ENCODE results near the gene RAI1.
"Not testable (repeated sequence)": the region's sequence is repeated elsewhere in the genome, so short reads cannot be mapped to it uniquely, and the experiment has no call there.

Gene RAI1

GRCh38 chr17:17798573-17799255, 117.5 kb downstream of the RAI1 start:
- no peak overlapping the region for H3K27ac ChIP-seq (ENCODE audit: low read depth, low read length)
- no peak overlapping the region for H3K9ac ChIP-seq (ENCODE audit: low read length in 5 of 5)
- H3K4me1 ChIP-seq (ENCODE audit: control insufficient read depth in 5 of 5, insufficient read depth in 5 of 5, low read length in 5 of 5), result peaks cover 0 to 17% (median 9%) of the 10 kb centered on the region in 5 donors
- no peak overlapping the region for H3K4me3 ChIP-seq (ENCODE audit: low read depth in 1 of 5, low read length in 5 of 5)
- H3K9me3 ChIP-seq (ENCODE audit: control insufficient read depth in 5 of 5, low read length in 5 of 5), result no peaks in the 10 kb centered on the region
- no peaks in the 10 kb centered on the region for H3K27me3 ChIP-seq (ENCODE audit: control insufficient read depth in 5 of 5, insufficient read depth in 4 of 5, low read length in 5 of 5)
- peaks cover 0 to 67% (median 35%) of the 10 kb centered on the region in 5 donors for H3K36me3 ChIP-seq (ENCODE audit: control insufficient read depth in 5 of 5, insufficient read depth in 5 of 5, low read length in 5 of 5)

DNA sequence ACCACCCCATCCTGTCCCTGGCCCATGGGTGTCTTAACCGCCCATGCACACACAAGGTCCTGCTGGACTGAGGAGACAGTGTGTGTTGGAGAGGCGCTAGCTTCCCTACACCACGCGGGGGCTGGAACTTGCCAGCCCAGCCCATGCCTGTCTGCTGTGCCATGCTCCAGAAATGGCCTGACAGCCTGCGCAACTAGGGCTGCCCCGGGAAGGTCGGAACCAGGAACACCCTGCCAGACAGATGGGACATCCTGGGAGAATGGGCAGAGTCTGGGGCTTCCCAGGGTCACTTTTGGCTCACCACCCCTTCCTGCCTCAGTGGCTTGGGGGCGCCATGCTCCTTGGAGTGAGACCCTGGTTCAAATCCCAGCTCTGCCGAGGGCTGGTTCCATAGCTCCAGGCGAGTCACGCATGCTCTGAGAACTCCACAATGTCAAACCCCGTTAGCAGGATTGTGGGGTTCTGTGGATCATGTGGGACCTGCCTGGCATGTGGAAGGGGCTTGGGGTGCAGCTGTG, 119.3 kb downstream of the RAI1 start:
- no peaks in the 10 kb centered on the region for H3K9me3 ChIP-seq (ENCODE audit: control insufficient read depth in 5 of 5, low read length in 5 of 5)
- H3K27ac ChIP-seq (ENCODE audit: low read depth, low read length), result no peak overlapping the region
- H3K4me3 ChIP-seq (ENCODE audit: low read depth in 1 of 5, low read length in 5 of 5), result no peak overlapping the region
- peaks cover 0 to 63% (median 29%) of the 10 kb centered on the region in 5 donors for H3K36me3 ChIP-seq (ENCODE audit: control insufficient read depth in 5 of 5, insufficient read depth in 5 of 5, low read length in 5 of 5)
- H3K9ac ChIP-seq (ENCODE audit: low read length in 5 of 5), result no peak overlapping the region
- no peaks in the 10 kb centered on the region for H3K27me3 ChIP-seq (ENCODE audit: control insufficient read depth in 5 of 5, insufficient read depth in 4 of 5, low read length in 5 of 5)
- H3K4me1 ChIP-seq (ENCODE audit: control insufficient read depth in 5 of 5, insufficient read depth in 5 of 5, low read length in 5 of 5), result peaks cover 0 to 17% (median 9%) of the 10 kb centered on the region in 5 donors

DNA sequence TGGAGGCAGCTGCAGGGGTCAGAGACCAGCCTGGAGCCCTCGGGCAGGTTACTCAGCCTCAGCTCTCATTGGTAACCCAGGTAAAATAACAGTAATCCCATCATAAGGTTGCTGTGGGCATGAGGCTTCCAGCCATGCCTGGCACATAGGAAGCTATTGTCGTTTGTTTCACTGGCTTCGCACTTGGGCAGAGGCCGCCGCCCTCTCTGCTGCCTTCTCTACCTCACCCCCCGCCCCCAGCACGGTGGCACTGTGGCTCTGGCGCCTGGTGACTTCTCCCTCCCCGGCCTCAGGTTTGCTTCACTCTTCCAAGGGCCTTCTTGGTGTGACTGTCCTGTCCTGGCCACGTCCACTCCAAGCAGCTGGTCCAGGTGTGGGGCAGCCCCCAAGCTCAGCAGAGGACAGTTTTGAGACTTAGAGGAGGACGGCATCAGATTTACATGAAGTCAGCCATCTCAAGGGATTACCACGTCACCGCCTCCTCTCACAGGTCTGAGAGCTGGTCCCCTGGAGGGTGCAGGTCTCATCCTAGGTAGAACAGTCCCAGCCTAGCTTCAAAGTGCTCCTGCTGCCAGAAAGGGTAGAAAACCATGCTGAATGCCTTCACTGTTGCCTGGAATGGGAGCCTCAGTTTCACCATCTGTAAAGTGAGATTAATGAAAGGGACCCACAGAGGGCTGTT, 120.7 kb downstream of the RAI1 start:
- Histone ChIP-seq H3K9me3 (ENCODE audit: control insufficient read depth in 5 of 5, low read length in 5 of 5) (no peaks in the 10 kb centered on the region), H3K4me1 (ENCODE audit: control insufficient read depth in 5 of 5, insufficient read depth in 5 of 5, low read length in 5 of 5) (peaks cover 0 to 10% (median 4%) of the 10 kb centered on the region in 5 donors), H3K36me3 (ENCODE audit: control insufficient read depth in 5 of 5, insufficient read depth in 5 of 5, low read length in 5 of 5) (peaks cover 0 to 53% (median 23%) of the 10 kb centered on the region in 5 donors), H3K9ac (ENCODE audit: low read length in 5 of 5) (no peak overlapping the region), H3K4me3 (ENCODE audit: low read depth in 1 of 5, low read length in 5 of 5) (no peak overlapping the region), H3K27me3 (ENCODE audit: control insufficient read depth in 5 of 5, insufficient read depth in 4 of 5, low read length in 5 of 5) (no peaks in the 10 kb centered on the region), H3K27ac (ENCODE audit: low read depth, low read length) (no peak overlapping the region)

GRCh38 chr17:17804007-17804406, 122.7 kb downstream of the RAI1 start:
- Histone ChIP-seq H3K27ac (ENCODE audit: low read depth, low read length) (no peak overlapping the region), H3K4me3 (ENCODE audit: low read depth in 1 of 5, low read length in 5 of 5) (no peak overlapping the region), H3K4me1 (ENCODE audit: control insufficient read depth in 5 of 5, insufficient read depth in 5 of 5, low read length in 5 of 5) (peaks cover 0 to 2% (median 0%) of the 10 kb centered on the region in 5 donors), H3K36me3 (ENCODE audit: control insufficient read depth in 5 of 5, insufficient read depth in 5 of 5, low read length in 5 of 5) (peaks cover 0 to 34% (median 23%) of the 10 kb centered on the region in 5 donors), H3K27me3 (ENCODE audit: control insufficient read depth in 5 of 5, insufficient read depth in 4 of 5, low read length in 5 of 5) (no peaks in the 10 kb centered on the region), H3K9me3 (ENCODE audit: control insufficient read depth in 5 of 5, low read length in 5 of 5) (no peaks in the 10 kb centered on the region), H3K9ac (ENCODE audit: low read length in 5 of 5) (no peak overlapping the region)

DNA sequence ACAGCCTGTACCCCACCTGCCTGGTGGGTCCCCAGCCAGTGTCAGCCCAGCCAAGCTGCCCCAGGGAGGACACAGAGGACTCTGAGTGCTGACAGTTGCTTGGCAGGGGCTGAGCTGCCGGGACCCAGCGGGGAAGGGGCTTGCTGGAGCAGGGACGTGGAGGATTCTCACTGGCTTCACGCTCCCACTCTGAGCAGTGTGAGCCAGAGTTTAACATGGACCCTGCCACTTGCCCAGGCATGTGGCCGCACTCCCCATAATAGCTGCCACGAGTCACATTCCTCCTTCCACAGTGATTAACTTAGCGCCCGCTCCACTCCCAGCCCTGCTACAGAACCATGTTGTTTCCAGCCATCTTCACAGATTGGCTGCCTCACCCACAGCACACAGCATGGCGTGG, 124.3 kb downstream of the RAI1 start:
- Histone ChIP-seq H3K9ac (ENCODE audit: low read length in 5 of 5) (no peak overlapping the region), H3K9me3 (ENCODE audit: control insufficient read depth in 5 of 5, low read length in 5 of 5) (no peaks in the 10 kb centered on the region), H3K4me1 (ENCODE audit: control insufficient read depth in 5 of 5, insufficient read depth in 5 of 5, low read length in 5 of 5) (peaks cover 0 to 16% (median 11%) of the 10 kb centered on the region in 5 donors), H3K27me3 (ENCODE audit: control insufficient read depth in 5 of 5, insufficient read depth in 4 of 5, low read length in 5 of 5) (no peaks in the 10 kb centered on the region), H3K27ac (ENCODE audit: low read depth, low read length) (no peak overlapping the region), H3K4me3 (ENCODE audit: low read depth in 1 of 5, low read length in 5 of 5) (no peak overlapping the region), H3K36me3 (ENCODE audit: control insufficient read depth in 5 of 5, insufficient read depth in 5 of 5, low read length in 5 of 5) (peaks cover 0 to 28% (median 22%) of the 10 kb centered on the region in 5 donors)

GRCh38 chr17:17806035-17806434, 124.8 kb downstream of the RAI1 start:
- Histone ChIP-seq H3K27ac (ENCODE audit: low read depth, low read length) (no peak overlapping the region), H3K27me3 (ENCODE audit: control insufficient read depth in 5 of 5, insufficient read depth in 4 of 5, low read length in 5 of 5) (no peaks in the 10 kb centered on the region), H3K4me1 (ENCODE audit: control insufficient read depth in 5 of 5, insufficient read depth in 5 of 5, low read length in 5 of 5) (peaks cover 0 to 21% (median 15%) of the 10 kb centered on the region in 5 donors), H3K4me3 (ENCODE audit: low read depth in 1 of 5, low read length in 5 of 5) (no peak overlapping the region), H3K36me3 (ENCODE audit: control insufficient read depth in 5 of 5, insufficient read depth in 5 of 5, low read length in 5 of 5) (peaks cover 0 to 28% (median 25%) of the 10 kb centered on the region in 5 donors), H3K9ac (ENCODE audit: low read length in 5 of 5) (no peak overlapping the region), H3K9me3 (ENCODE audit: control insufficient read depth in 5 of 5, low read length in 5 of 5) (no peaks in the 10 kb centered on the region)

GRCh38 chr17:17806611-17807274, 125.5 kb downstream of the RAI1 start:
- Histone ChIP-seq H3K9ac (ENCODE audit: low read length in 5 of 5) (no peak overlapping the region), H3K4me3 (ENCODE audit: low read depth in 1 of 5, low read length in 5 of 5) (no peak overlapping the region), H3K4me1 (ENCODE audit: control insufficient read depth in 5 of 5, insufficient read depth in 5 of 5, low read length in 5 of 5) (peaks cover 0 to 25% (median 15%) of the 10 kb centered on the region in 5 donors), H3K36me3 (ENCODE audit: control insufficient read depth in 5 of 5, insufficient read depth in 5 of 5, low read length in 5 of 5) (peaks cover 0 to 27% (median 23%) of the 10 kb centered on the region in 5 donors), H3K27ac (ENCODE audit: low read depth, low read length) (no peak overlapping the region), H3K27me3 (ENCODE audit: control insufficient read depth in 5 of 5, insufficient read depth in 4 of 5, low read length in 5 of 5) (no peaks in the 10 kb centered on the region), H3K9me3 (ENCODE audit: control insufficient read depth in 5 of 5, low read length in 5 of 5) (no peaks in the 10 kb centered on the region)

- Histone ChIP-seq H3K4me3 (ENCODE audit: low read depth in 1 of 5, low read length in 5 of 5) (no peak overlapping the region), H3K4me1 (ENCODE audit: control insufficient read depth in 5 of 5, insufficient read depth in 5 of 5, low read length in 5 of 5) (peaks cover 0 to 32% (median 18%) of the 10 kb centered on the region in 5 donors), H3K9ac (ENCODE audit: low read length in 5 of 5) (no peak overlapping the region), H3K36me3 (ENCODE audit: control insufficient read depth in 5 of 5, insufficient read depth in 5 of 5, low read length in 5 of 5) (peaks cover 0 to 27% (median 25%) of the 10 kb centered on the region in 5 donors), H3K27me3 (ENCODE audit: control insufficient read depth in 5 of 5, insufficient read depth in 4 of 5, low read length in 5 of 5) (no peaks in the 10 kb centered on the region), H3K27ac (ENCODE audit: low read depth, low read length) (no peak overlapping the region), H3K9me3 (ENCODE audit: control insufficient read depth in 5 of 5, low read length in 5 of 5) (no peaks in the 10 kb centered on the region)
These were observed 126.2 kb downstream of the RAI1 start for GRCh38 chr17:17807440-17807839.

- Histone ChIP-seq H3K36me3 (ENCODE audit: control insufficient read depth in 5 of 5, insufficient read depth in 5 of 5, low read length in 5 of 5) (peaks cover 0 to 35% (median 30%) of the 10 kb centered on the region in 5 donors), H3K4me1 (ENCODE audit: control insufficient read depth in 5 of 5, insufficient read depth in 5 of 5, low read length in 5 of 5) (peaks cover 0 to 34% (median 20%) of the 10 kb centered on the region in 5 donors)
- H3K27ac ChIP-seq (ENCODE audit: low read depth, low read length); H3K9ac ChIP-seq (ENCODE audit: low read length in 5 of 5); H3K9me3 ChIP-seq (ENCODE audit: control insufficient read depth in 5 of 5, low read length in 5 of 5); H3K4me3 ChIP-seq (ENCODE audit: low read depth in 1 of 5, low read length in 5 of 5); H3K27me3 ChIP-seq (ENCODE audit: control insufficient read depth in 5 of 5, insufficient read depth in 4 of 5, low read length in 5 of 5): not testable (repeated sequence)
These were observed 126.9 kb downstream of the RAI1 start for GRCh38 chr17:17808200-17808599.

Data from subcutaneous abdominal adipose tissue (tissue), 5 donors.